SK-N-SH treated with all-trans-retinoic acid at 6 μM for 48 hours (cell line): ENCODE measurements around the gene RGS7.

Experiments used
- ATAC-seq: fragments of 200-7000 bp; cut with Tn5 transposase; 3 replicates; pipeline ENCODE4 v1.9.1; 2020; ENCODE audit warnings: mild to moderate bottlenecking, moderate library complexity
- ARNTL ChIP-seq: fragments of 450-650 bp; formaldehyde crosslinking; IDR thresholded peaks from 2 replicates; pipeline ENCODE4 v1.5.0; 2020; ENCODE audit warnings: low read depth, mild to moderate bottlenecking, moderate library complexity, borderline replicate concordance
- BACH2 ChIP-seq: fragments of 250-450 bp; sonication (Bioruptor Pico); IDR thresholded peaks from 2 replicates; pipeline ENCODE4 v1.9.0; 2021; ENCODE audit warnings: mild to moderate bottlenecking, borderline replicate concordance
- CSDC2 ChIP-seq: fragments of 250-450 bp; sonication (Bioruptor Pico); IDR thresholded peaks from 2 replicates; pipeline ENCODE4 v1.5.0; 2020; ENCODE audit warnings: mild to moderate bottlenecking, moderate library complexity
- ESRRG ChIP-seq: fragments of 250-450 bp; sonication (Bioruptor Pico); IDR thresholded peaks from 2 replicates; pipeline ENCODE4 v1.6.1; 2021; ENCODE audit warnings: mild to moderate bottlenecking
- GLIS3 ChIP-seq: fragments of 250-450 bp; sonication (Bioruptor Pico); IDR thresholded peaks from 2 replicates; pipeline ENCODE4 v1.5.0; 2020; ENCODE audit warnings: mild to moderate bottlenecking, moderate library complexity
- ISL1 ChIP-seq: fragments of 250-450 bp; sonication (Bioruptor Pico); IDR thresholded peaks from 2 replicates; pipeline ENCODE4 v2.1.2; 2022; ENCODE audit warnings: mild to moderate bottlenecking, moderate library complexity
- PPARA ChIP-seq: fragments of 250-450 bp; sonication (Bioruptor Pico); IDR thresholded peaks from 2 replicates; pipeline ENCODE4 v1.5.0; 2020; ENCODE audit warnings: mild to moderate bottlenecking, borderline replicate concordance
- RARB ChIP-seq: fragments of 250-450 bp; sonication (Bioruptor Pico); IDR thresholded peaks from 2 replicates; pipeline ENCODE4 v1.8.0; 2021; ENCODE audit warnings: mild to moderate bottlenecking, moderate library complexity
- SNAI2 ChIP-seq: fragments of 250-450 bp; sonication (Bioruptor Pico); IDR thresholded peaks from 2 replicates; pipeline ENCODE4 v1.5.0; 2020; ENCODE audit warnings: mild to moderate bottlenecking, moderate library complexity
- TOX ChIP-seq: fragments of 250-450 bp; sonication (Bioruptor Pico); IDR thresholded peaks from 2 replicates; pipeline ENCODE4 v1.8.0; 2021; ENCODE audit warnings: mild to moderate bottlenecking, moderate library complexity, borderline replicate concordance
- ZFP3 ChIP-seq: fragments of 250-450 bp; sonication (Bioruptor Pico); IDR thresholded peaks from 2 replicates; pipeline ENCODE4 v1.5.0; 2020; ENCODE audit warnings: mild to moderate bottlenecking, moderate library complexity
- ZFP30 ChIP-seq: fragments of 450-650 bp; formaldehyde crosslinking; IDR thresholded peaks from 2 replicates; pipeline ENCODE4 v1.5.0; 2022; ENCODE audit warnings: mild to moderate bottlenecking, moderate library complexity
- ZNF70 ChIP-seq: fragments of 450-650 bp; formaldehyde crosslinking; IDR thresholded peaks from 2 replicates; pipeline ENCODE4 v1.5.0; 2020; ENCODE audit warnings: mild to moderate bottlenecking, moderate library complexity
- ZNF8 ChIP-seq: fragments of 450-650 bp; formaldehyde crosslinking; IDR thresholded peaks from 2 replicates; pipeline ENCODE4 v1.5.0; 2020; ENCODE audit warnings: mild to moderate bottlenecking, moderate library complexity
- TF ChIP-seq, protein P1 (sequence below): fragments of 250-450 bp; sonication (Bioruptor Pico); IDR thresholded peaks from 2 replicates; pipeline ENCODE4 v1.5.1; 2020; ENCODE audit warnings: low read depth, mild to moderate bottlenecking, moderate library complexity
- TF ChIP-seq, protein P2 (sequence below): fragments of 250-450 bp; sonication (Bioruptor Pico); IDR thresholded peaks from 2 replicates; pipeline ENCODE4 v1.8.0; 2020; ENCODE audit warnings: mild to moderate bottlenecking, moderate library complexity, borderline replicate concordance
- TF ChIP-seq, protein P3 (sequence below): fragments of 250-450 bp; sonication (Bioruptor Pico); IDR thresholded peaks from 2 replicates; pipeline ENCODE4 v1.8.0; 2021; ENCODE audit warnings: low read depth, mild to moderate bottlenecking, moderate library complexity, borderline replicate concordance
- TF ChIP-seq, protein P4 (sequence below): fragments of 250-450 bp; sonication (Bioruptor Pico); IDR thresholded peaks from 2 replicates; pipeline ENCODE4 v1.5.0; 2020; ENCODE audit warnings: mild to moderate bottlenecking, moderate library complexity

Gene RGS7

DNA sequence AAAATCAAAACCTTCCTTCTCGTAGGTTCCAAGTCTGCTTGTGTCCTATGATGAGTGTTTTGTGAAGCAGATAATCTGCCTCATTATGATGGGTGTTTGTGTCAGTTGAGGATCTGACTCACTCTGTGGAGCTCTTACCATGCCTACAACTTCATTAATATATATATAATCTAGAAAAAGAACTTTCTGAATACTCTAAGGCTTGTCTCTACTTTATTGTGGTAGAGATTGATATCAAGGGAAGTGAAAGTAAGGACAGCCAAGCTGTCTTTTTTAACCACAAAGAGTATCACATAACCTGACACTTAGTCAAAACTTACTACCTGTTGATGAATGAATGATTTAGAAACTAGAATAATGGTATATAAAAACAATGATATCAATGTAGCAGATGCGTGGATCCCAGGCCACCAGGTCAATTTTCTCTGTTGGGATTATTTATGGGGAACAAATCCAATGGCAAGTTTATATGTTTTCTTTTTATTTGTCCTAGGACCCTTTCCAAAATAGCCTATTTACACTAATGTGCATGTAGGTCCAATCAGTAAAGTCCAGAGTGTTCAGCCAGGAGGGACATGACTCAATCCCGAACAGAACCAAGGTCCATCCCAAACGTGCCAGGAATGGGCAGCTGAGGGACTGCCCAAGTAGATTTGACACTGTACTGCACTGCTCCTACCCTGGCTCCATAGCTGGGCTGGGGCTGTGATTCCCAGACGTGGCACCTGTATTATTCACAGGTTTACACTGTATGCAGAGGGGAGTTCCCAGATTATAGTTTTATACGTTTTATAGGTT lies 562.8 kb downstream of the RGS7 start:
- TF ChIP-seq, protein P1, sequence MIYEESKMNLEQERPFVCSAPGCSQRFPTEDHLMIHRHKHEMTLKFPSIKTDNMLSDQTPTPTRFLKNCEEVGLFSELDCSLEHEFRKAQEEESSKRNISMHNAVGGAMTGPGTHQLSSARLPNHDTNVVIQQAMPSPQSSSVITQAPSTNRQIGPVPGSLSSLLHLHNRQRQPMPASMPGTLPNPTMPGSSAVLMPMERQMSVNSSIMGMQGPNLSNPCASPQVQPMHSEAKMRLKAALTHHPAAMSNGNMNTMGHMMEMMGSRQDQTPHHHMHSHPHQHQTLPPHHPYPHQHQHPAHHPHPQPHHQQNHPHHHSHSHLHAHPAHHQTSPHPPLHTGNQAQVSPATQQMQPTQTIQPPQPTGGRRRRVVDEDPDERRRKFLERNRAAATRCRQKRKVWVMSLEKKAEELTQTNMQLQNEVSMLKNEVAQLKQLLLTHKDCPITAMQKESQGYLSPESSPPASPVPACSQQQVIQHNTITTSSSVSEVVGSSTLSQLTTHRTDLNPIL (CRISPR knock-in tag) = no peak
- no peak for TF ChIP-seq GLIS3 (CRISPR knock-in tag)
- no peak for TF ChIP-seq ARNTL (CRISPR knock-in tag)
- TF ChIP-seq BACH2 (CRISPR knock-in tag) = no peak
- ATAC-seq = no peak

DNA sequence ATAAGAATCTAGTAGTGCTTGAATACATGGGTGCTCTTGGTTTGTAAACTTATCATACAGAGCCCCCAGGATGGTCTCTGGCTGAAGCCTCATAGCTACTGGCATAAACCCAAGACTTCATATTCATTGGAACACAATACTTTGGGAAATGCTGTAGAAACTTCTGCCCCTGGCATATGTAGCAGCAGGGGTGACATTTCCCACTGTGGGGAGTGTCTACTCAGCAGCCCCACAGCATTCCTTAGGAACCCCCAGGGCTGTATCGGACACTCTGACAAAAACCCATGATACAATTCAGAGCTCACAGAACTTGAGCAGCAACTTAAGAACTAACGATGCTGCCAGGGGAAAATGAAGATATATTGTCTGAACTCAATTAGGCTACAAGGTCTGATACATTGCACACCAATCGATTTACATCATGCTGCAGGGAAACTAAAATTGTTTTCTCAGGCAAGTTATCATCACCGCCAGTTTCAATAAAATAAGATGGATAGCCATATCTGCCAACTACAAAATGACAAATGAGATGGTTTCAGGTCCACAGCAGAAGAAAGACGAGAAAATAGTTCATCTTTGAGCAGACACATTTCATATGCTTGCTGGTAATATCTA lies 564.0 kb downstream of the RGS7 start:
- no peak for TF ChIP-seq RARB (CRISPR knock-in tag)
- TF ChIP-seq, protein P2, sequence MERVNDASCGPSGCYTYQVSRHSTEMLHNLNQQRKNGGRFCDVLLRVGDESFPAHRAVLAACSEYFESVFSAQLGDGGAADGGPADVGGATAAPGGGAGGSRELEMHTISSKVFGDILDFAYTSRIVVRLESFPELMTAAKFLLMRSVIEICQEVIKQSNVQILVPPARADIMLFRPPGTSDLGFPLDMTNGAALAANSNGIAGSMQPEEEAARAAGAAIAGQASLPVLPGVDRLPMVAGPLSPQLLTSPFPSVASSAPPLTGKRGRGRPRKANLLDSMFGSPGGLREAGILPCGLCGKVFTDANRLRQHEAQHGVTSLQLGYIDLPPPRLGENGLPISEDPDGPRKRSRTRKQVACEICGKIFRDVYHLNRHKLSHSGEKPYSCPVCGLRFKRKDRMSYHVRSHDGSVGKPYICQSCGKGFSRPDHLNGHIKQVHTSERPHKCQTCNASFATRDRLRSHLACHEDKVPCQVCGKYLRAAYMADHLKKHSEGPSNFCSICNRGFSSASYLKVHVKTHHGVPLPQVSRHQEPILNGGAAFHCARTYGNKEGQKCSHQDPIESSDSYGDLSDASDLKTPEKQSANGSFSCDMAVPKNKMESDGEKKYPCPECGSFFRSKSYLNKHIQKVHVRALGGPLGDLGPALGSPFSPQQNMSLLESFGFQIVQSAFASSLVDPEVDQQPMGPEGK (CRISPR knock-in tag) = peak; percentile 84
- TF ChIP-seq PPARA (CRISPR knock-in tag) = no peak
- no peak for TF ChIP-seq ZNF8 (CRISPR knock-in tag)
- peak; percentile 88 for TF ChIP-seq ISL1 (CRISPR knock-in tag)

DNA sequence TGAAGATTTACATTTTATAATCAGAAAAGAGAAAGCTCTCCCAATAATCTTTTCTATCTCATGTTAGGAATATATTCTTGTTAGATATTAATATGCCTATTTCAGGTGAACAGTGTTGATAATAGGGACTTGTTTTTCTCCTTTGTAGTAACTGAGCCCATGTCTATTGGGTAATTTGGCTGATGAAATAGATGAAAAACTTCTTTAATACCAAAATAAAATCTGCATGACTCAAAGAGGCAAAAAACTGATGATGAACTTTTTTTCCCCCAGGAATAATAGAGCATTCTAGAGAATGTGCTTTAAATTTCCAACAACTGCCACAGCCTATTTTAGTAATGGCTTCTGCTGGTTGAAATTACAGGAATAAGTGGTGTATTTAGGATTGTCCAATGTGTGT lies 566.1 kb downstream of the RGS7 start:
- TF ChIP-seq, protein P3, sequence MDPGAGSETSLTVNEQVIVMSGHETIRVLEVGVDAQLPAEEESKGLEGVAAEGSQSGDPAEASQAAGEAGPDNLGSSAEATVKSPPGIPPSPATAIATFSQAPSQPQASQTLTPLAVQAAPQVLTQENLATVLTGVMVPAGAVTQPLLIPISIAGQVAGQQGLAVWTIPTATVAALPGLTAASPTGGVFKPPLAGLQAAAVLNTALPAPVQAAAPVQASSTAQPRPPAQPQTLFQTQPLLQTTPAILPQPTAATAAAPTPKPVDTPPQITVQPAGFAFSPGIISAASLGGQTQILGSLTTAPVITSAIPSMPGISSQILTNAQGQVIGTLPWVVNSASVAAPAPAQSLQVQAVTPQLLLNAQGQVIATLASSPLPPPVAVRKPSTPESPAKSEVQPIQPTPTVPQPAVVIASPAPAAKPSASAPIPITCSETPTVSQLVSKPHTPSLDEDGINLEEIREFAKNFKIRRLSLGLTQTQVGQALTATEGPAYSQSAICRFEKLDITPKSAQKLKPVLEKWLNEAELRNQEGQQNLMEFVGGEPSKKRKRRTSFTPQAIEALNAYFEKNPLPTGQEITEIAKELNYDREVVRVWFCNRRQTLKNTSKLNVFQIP = no peak
- TF ChIP-seq RARB (CRISPR knock-in tag) (no peak), BACH2 (CRISPR knock-in tag) (no peak), GLIS3 (CRISPR knock-in tag) (no peak), ZNF70 (CRISPR knock-in tag) (no peak)
- TF ChIP-seq, protein P1 (CRISPR knock-in tag) = no peak
- no peak for ATAC-seq

More for the DNA sequence above, 564.0 kb downstream of the RGS7 start:
- ATAC-seq = no peak

DNA sequence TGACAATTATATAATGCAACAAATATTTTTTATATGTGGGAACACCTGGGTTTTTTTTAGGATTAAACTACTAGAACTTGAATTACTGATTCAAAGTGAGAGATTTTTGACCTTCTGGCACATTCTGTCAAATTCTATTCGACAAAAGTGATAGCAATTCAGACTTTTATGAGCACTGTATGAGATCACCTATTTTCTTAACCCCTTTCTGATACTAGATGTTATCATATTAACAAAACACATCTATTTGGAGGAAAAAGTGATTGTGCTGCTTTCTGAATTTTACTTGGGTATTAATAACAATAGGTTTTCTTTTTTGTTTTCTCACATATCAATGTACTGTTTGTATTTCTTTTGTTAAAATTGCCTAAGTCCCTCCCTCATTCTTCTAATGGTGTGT lies 570.1 kb downstream of the RGS7 start:
- ATAC-seq = no peak
- TF ChIP-seq ESRRG (CRISPR knock-in tag) (no peak), TOX (CRISPR knock-in tag) (no peak), SNAI2 (CRISPR knock-in tag) (no peak), ISL1 (CRISPR knock-in tag) (peak; percentile 37)
- TF ChIP-seq, protein P1 (CRISPR knock-in tag) = peak; percentile 43; the same call in 1 of the 2 replicates

DNA sequence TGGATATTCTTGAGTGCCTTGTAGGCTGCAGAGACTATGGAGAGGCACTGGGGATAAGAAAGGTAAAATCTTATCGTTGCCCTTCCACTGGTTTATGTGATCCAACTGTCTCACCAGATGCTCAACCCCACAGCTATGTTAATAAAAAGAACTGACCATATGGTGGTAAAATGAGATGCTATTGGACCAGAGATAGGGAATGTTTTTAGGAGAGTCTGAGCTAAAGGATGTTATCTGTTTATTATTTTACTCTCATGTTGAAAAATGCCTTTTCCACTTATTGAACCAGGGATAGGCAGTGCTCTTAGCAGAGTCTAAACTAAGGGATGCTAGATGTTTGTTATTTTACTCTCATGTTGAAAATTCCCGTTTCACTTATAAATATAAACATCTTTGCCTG lies 572.2 kb downstream of the RGS7 start:
- ATAC-seq = no peak
- TF ChIP-seq SNAI2 (CRISPR knock-in tag) (no peak), ISL1 (CRISPR knock-in tag) (no peak), GLIS3 (CRISPR knock-in tag) (no peak), CSDC2 (CRISPR knock-in tag) (no peak), ZFP3 (CRISPR knock-in tag) (no peak), ZNF70 (CRISPR knock-in tag) (no peak), ZFP30 (CRISPR knock-in tag) (no peak)
- TF ChIP-seq, protein P3 = no peak
- TF ChIP-seq, protein P4, sequence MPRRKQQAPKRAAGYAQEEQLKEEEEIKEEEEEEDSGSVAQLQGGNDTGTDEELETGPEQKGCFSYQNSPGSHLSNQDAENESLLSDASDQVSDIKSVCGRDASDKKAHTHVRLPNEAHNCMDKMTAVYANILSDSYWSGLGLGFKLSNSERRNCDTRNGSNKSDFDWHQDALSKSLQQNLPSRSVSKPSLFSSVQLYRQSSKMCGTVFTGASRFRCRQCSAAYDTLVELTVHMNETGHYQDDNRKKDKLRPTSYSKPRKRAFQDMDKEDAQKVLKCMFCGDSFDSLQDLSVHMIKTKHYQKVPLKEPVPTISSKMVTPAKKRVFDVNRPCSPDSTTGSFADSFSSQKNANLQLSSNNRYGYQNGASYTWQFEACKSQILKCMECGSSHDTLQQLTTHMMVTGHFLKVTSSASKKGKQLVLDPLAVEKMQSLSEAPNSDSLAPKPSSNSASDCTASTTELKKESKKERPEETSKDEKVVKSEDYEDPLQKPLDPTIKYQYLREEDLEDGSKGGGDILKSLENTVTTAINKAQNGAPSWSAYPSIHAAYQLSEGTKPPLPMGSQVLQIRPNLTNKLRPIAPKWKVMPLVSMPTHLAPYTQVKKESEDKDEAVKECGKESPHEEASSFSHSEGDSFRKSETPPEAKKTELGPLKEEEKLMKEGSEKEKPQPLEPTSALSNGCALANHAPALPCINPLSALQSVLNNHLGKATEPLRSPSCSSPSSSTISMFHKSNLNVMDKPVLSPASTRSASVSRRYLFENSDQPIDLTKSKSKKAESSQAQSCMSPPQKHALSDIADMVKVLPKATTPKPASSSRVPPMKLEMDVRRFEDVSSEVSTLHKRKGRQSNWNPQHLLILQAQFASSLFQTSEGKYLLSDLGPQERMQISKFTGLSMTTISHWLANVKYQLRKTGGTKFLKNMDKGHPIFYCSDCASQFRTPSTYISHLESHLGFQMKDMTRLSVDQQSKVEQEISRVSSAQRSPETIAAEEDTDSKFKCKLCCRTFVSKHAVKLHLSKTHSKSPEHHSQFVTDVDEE = no peak
